ENCODE results near the gene PHF13.

PHF13 gene

DNA sequence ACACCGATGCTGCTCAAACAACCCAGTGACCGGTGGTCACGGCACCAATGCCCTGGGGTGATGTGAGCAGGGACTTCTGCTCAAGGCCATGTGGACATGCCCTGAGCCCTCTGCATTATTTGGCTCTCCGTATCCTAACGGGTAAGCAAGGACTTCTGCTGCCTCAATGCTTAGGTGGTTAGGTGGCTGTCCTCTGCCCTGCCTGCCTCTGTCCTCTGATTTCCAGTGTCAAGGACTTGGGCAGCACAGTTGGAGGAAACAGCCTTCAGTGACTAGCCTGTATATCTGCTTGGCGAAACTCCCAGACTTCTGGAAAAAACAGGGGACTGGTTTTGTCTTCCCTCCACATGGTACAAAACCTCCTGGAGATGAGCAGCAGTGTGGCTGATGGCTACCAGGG, 53.6 kb downstream of the PHF13 start:
- no peak for DNase-seq

DNA sequence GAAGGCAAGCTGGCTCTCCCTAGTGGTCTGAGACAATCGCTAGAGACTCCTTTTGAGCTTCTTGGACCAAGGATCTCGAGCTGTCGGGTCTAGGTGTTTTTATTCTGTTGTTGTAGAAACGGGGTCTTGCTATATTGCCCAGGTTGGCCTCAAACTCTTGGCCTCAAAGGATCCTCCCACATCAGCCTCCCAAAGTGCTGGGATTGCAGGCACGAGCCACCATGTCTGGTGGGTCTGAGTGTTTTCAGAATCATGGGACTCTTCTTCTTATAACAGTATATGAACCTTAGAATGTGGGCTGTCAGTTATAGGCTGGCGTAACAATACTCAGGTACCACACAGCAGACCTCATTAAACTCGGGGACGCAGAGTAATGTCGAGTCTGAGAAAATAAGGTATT, 55.0 kb downstream of the PHF13 start:
- no peak for DNase-seq

DNA sequence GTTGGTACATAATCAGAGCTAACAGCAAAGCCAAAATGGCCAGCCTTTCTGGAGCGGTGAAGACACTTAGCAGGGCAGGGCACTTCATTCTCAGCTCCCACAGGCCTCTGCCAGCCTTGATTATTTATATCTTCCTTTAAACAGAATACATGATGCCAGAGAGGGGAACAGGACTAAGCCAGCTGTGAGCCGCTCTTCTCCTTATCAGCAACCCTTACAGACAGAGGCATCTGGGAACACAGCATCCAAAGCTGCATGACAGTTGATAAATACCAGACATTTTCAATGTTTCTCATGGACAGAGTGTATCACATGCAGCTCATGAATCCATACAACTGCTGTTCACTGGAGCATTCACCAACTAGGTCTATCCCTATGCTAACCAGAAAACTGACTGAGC, 59.0 kb downstream of the PHF13 start:
- DNase-seq: no peak

Data from activated naive CD4-positive, alpha-beta T cell (primary cell).